HFF-Myc (cell line): ENCODE results near the gene VPS13D.

Experiments used
- DNase-seq: peaks from one replicate; pipeline ENCODE4 v3.0.0-alpha.2; 2011; ENCODE audit warnings: low read depth; ENCODE audit errors: extremely low read depth
- H3K4me3 ChIP-seq: replicated peaks from 2 replicates; pipeline ENCODE4 v1.5.1; 2011; ENCODE audit warnings: low read depth, mild to moderate bottlenecking, control low read depth, low read length
- TF ChIP-seq, protein P1 (sequence below): IDR thresholded peaks from 2 replicates; pipeline ENCODE4 v1.5.1; 2012; ENCODE audit warnings: mild to moderate bottlenecking, low read depth, low read length, control low read depth; ENCODE audit errors: missing control alignments

The VPS13D gene

DNA sequence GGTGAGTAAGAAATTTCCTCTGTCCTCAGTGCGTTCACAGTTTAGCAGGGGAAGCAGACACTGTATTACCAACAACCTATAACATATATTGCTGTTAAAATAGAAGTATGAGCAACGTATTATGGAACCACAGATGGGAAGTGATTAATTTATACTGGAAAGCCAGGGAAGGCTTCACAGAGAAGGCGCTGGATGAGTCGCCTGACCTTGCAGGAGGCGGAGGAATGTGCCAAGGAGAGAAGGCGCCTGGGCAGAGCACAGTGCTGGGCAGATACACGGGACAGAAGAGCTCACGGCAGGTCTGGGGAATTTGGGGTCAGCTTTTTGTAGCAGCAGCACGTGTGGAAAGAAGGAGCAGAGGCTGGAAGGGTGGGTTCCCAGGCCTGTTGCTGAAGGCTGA, 271.8 kb downstream of the VPS13D start:
- no peak for DNase-seq
- TF ChIP-seq, protein P1, sequence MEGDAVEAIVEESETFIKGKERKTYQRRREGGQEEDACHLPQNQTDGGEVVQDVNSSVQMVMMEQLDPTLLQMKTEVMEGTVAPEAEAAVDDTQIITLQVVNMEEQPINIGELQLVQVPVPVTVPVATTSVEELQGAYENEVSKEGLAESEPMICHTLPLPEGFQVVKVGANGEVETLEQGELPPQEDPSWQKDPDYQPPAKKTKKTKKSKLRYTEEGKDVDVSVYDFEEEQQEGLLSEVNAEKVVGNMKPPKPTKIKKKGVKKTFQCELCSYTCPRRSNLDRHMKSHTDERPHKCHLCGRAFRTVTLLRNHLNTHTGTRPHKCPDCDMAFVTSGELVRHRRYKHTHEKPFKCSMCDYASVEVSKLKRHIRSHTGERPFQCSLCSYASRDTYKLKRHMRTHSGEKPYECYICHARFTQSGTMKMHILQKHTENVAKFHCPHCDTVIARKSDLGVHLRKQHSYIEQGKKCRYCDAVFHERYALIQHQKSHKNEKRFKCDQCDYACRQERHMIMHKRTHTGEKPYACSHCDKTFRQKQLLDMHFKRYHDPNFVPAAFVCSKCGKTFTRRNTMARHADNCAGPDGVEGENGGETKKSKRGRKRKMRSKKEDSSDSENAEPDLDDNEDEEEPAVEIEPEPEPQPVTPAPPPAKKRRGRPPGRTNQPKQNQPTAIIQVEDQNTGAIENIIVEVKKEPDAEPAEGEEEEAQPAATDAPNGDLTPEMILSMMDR, result no peak
- H3K4me3 ChIP-seq, result no peak overlapping the region

DNA sequence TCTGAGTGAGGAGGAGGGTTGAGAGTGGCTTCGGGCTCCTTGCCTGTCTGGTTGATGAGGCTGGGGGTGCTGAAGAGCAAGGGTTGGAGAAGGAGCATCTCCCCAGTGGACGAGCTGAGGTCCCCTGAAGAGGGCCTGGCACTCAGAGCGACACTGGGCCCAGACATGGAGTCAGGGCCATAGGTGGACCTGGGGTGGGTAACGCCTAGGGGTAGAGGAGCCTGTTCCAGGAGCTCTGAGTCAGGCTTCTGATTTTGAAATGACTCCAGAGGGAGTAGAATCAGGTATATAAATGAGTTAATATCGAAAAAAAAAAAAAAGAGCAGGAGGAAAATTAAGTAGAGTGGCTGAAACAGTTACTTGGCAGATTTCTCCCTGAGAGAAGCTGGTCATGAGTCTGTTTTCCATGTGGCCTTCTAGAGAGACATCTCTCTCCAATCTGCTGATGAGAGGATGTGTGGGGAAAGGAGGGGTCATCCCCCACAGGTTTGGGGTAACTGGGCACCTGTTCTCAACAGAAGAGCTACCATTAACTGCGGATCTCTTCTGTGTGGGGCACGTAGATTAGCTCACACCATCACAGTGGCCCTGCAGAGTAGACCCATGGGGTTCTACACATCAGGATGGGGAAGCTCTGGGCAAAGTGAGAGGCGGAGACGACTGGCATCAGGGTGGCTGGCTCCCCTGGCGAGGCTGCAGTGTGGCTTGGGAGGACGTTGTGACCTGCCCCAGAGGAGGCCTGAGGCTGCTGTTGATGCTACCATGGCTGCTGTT, 272.7 kb downstream of the VPS13D start:
- DNase-seq, result no peak
- H3K4me3 ChIP-seq, result no peak overlapping the region
- TF ChIP-seq, protein P1, result no peak

DNA sequence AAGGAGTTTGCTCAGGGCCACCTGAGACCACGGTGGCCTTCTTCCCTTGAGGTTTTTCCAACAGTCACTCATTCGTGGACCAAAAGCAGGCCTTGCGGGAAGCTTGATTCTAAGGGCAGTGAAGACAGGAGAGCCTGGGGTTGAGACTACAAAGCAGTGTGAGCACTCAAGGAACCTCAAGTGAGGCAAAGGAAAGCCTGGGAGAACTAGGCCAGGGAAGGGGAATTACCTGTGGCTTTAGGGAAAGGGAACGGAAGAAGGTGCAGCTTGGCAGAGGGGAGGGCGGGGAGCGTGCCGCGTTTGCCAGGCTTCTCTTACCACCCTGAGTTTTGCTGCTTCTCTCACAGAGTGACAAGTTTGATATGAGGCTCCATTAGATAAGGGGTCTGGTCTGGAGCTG, 273.9 kb downstream of the VPS13D start:
- H3K4me3 ChIP-seq, result no peak overlapping the region
- TF ChIP-seq, protein P1, result no peak
- DNase-seq, result no peak

DNA sequence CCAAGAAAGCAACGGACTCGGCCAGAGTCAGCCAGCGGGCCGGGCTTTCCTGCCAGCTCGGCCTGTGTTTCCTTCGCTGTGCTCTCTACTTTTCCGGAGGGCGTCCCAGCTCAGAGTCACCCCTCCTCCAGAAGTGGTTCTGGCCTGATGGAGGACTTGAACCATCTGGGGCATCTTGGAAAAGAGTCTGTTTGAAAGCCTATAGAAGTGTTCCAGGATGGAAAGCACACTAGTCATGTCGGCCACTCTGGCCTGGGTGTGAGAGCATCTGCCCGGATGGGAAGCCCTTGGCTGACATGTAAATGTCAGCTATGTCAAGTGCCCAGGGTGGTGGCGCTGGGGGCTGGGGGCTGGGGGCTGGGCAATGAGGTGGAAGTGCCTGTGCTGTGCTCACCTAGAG, 274.8 kb downstream of the VPS13D start:
- no peak for DNase-seq
- TF ChIP-seq, protein P1, result no peak
- H3K4me3 ChIP-seq, result no peak overlapping the region

DNA sequence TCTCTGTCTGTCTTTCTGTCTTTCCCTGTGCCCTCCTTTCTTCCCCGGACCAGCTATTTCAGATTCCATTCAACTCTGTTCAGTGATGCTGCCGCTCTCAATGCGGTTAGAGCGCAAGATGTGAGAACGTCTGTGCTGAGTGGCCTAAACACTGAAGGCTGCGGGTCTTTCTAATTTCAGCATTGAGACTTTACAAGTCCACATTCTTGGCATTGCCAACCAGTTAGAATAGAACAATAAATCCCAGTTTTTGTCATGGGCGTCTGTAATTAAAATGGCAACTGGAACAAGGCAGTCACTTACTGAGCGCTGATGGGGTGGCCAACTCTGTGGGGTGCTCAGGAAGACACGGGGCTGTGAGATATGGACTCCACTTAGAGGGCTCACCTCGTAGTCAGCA, 275.4 kb downstream of the VPS13D start:
- TF ChIP-seq, protein P1, result no peak
- DNase-seq, result no peak
- H3K4me3 ChIP-seq, result no peak overlapping the region

DNA sequence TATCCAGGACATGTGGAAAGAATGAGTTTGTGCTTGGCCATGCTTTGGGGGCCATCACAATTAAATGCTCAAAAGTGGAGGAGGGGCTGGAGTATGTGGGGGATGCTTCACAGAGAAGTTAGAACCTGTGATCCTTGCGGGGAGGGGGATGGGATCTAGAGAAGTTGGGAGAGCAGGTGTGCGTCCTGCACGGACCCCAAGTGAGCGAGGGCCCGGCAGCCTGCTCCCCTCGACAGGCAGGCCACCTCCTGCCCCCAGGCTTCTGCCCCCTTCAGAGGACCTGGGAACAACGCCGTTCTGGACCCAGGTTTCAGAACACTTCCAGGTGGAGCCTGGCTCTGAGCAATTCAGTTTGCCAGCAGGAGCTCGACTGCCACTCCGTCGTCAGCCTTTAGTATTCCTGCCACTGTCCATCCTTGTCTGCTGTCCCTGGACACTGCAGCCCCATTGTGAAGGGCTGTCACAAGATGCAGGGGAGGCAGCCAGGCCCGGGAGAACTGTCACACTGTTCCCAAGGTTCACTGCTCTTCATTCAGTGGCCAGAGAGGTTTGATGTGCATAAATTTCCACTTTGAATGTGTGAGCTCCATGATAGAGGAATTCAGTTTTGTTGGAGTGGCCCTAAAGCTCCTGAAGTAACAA, 275.9 kb downstream of the VPS13D start:
- TF ChIP-seq, protein P1, result no peak
- DNase-seq, result no peak
- no peak overlapping the region for H3K4me3 ChIP-seq
